GM21360 (cell line): Measurements from ENCODE around the gene VAT1L.

Source experiments
- ATAC-seq: cut with Tn5 transposase; IDR thresholded peaks from one replicate; pipeline ENCODE4 v1.9.1; 2021; ENCODE audit warnings: mild to moderate bottlenecking, moderate library complexity; ENCODE audit not compliant: unreplicated experiment

Gene VAT1L

GRCh38 chr16:77781091-77781490 lies 7.3 kb upstream of the VAT1L start:
- ATAC-seq: no peak

- ATAC-seq: no peak
These were observed 5.7 kb upstream of the VAT1L start for GRCh38 chr16:77782694-77783093.

GRCh38 chr16:77784441-77785372 lies 3.7 kb upstream of the VAT1L start:
- ATAC-seq: no peak

- no peak for ATAC-seq
These were observed 3.0 kb upstream of the VAT1L start for GRCh38 chr16:77785373-77785764.

GRCh38 chr16:77786186-77786847 lies 2.0 kb upstream of the VAT1L start:
- no peak for ATAC-seq

GRCh38 chr16:77787452-77787851 lies 912 bp upstream of the VAT1L start:
- ATAC-seq: no peak

- ATAC-seq: no peak
These were observed 983 bp downstream of the VAT1L start for GRCh38 chr16:77789085-77790008.

DNA sequence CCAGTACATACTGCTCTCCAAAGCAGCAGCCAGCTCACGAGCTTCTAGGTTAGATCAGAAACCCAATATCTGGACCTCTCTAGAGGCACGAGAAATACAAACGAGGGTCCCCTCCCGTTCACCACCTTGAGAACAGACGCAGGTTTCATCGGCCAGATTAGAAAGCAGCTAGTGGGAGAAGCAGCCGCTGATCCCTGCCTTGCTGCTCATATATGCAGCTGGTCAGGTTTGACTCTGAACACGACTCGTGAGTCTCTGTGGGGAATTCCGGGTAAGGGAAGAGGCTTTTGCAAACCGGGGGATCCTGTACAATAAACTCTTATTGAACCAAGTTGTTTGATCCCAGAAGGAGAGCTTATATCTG lies 1.6 kb downstream of the VAT1L start:
- ATAC-seq: no peak

DNA sequence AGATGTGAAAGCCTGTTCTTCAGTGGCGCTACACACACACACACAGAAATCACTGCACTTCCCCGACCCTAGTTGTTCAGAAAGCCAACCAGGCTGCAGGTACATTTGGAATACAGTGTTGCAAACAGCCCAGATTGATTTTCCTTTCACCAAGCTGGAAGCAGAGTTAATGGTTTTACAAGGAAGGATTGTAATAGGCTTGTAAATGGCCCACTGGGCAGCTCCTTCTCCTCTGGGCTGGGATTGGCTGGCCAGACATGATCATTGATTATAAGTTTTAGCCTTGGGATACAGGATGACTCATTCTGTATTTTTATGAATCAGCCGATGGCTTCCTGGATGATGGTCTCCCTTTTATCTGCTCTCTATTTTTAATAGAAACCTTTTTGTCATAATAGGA lies 2.5 kb downstream of the VAT1L start:
- ATAC-seq: no peak

DNA sequence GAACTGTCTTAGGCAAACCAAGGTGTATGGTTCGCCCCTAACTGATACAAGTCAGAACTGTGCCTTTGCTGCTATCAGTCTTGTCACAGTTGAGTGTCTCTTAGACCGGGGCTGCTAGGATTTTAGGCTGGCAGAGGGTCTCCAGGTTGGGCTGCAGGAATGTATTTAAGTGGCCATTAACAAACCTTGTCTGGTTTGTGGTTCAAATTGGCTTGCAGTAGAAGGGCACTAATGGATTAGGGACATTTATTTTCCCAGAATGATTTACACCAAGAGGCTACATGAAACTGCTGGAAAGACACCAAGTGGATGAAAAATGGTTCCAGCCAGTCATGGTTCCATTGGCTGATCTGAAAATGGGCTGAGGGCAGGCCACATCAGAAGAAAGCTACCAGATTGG lies 5.1 kb downstream of the VAT1L start:
- no peak for ATAC-seq

DNA sequence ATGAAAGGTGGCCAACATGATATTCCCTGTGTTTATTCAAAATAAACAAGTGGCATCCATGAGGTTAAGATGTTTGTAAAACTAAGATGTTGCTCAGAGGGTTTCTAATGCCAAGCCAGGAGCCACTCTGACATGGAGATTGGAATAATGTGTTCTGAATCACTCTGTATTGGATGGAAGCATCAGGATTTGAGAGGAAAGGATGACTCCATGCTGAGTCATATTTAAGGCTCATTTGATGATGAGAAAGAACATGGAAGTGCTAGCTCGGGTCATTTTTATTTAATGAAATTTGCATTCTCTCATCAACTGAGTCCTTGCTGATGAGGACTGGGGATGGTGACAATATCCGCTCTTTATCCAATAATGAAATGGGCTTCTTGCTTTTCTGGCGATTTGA lies 6.2 kb downstream of the VAT1L start:
- no peak for ATAC-seq

- no peak for ATAC-seq
These were observed 13.5 kb downstream of the VAT1L start for GRCh38 chr16:77801817-77802216.

DNA sequence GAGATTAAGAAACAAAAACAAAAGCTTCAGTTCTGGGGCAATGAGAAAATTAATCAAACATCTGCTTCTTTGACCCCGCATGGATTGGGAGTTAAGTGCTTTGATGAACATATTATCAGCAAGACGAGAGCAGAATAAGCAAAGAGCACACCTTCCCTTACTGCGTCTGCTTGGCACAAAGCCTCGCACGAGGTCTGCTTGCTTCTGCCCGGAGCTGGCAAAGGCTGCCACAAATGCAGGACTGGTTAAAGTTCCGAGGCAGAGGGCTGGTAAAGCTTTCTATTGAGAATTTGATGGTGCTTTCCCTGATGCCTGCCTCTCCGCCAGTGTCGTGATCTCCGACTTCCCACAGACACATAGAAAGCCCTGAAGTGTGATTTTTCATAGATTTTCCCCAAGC lies 17.0 kb downstream of the VAT1L start:
- ATAC-seq: no peak

DNA sequence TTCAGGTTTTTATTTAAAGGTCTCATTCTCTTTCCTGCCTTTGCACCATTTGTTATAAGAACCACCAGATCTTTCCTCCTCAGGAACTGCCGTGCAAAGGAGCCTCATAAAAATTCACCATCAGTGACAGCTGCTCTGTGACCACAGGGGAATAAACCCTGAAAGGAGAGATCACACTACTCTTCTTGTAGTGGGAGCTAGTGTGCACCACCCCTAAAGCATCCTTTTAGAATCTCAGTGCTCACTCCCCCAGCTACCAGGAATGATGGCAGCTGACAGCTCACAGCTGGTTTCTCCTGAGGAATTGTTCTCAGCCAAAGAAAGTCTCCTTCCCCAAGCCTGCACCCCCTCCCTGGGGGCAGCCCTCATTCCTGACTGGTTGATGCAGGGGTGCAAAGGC lies 18.7 kb downstream of the VAT1L start:
- no peak for ATAC-seq

- ATAC-seq: no peak
These were observed 24.6 kb downstream of the VAT1L start for GRCh38 chr16:77812856-77813500.

GRCh38 chr16:77816293-77816692 lies 27.9 kb downstream of the VAT1L start:
- no peak for ATAC-seq

DNA sequence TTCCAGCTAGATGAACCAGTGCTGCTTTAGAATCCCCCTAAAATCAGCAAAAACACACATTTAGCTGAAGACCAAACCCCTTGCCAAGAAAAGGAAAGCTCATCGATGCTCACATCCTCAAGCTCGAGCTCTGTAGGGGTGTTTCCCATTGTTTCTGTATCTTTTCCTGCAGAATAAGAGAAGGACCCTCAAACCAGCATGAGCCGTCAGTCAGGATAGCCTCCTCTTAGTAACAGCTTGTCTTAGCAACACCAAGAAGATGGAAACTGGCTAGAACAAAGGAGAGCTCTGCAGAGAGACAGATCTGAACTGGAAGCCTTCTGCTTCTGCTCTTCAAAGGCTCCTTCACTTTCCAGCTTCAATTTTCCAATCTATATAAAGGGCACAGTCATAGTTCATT lies 32.0 kb downstream of the VAT1L start:
- ATAC-seq: no peak

DNA sequence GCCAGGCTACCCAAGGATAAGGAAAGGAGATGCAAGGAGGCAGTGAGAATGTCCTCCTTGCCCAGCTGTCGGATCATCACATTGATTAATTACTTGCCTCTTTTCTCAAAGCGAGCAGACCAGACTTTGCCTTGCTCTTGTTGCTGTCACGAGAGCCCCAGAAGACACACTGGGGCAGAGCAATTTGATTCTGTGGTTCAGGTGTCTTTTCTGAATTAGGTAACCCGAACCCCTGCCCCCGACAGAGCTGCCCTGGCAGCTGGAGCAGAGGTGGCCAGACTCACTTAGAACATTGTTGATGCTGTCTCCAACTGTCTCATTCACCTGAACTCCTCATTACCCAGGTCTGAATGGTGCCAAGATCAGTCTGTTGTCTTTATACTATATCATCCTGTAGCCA lies 34.3 kb downstream of the VAT1L start:
- ATAC-seq: no peak

DNA sequence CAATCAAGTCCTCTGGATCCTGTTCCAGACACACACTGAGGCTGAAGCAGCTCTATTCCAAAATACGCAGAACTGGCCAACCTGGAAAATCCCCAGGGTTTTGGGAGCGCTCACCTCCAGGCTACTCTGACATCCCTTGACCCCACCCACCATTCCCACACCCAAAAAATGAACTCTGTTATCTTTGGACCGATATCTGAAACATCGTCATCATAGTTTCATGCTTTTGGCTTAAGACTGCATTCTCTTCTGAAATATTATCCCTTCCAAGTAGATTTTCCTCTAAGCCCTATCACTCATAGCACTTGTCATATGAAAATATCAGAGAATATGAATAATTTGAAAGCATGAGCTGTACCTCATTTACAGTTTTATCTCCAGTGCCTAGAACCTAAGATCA lies 34.7 kb downstream of the VAT1L start:
- no peak for ATAC-seq

GRCh38 chr16:77825196-77825595 lies 36.8 kb downstream of the VAT1L start:
- no peak for ATAC-seq

GRCh38 chr16:77827032-77827431 lies 38.7 kb downstream of the VAT1L start:
- no peak for ATAC-seq
